Measurements from ENCODE around the gene TMIGD3.

TMIGD3 gene

DNA sequence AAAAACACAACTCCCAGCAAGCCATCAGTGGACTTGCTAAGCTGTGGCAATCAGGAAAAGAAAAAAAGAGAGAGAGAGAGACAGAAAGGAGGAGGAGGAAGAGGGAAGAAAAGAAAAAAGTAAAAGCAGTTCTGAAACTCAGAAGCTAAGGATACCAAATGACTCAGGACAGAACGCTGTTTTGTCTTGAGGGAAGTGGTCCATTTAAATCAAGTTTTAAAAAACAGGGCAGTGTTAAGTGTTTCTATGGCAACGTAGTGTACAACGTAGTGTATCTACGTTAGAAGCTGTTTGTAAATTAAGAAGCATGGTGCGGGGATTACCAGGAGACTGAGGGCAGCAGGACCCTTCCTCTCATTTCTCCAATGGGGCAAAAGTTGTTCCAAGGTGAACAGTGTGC, 5.8 kb downstream of the TMIGD3 start:
- H3K9me3 ChIP-seq (ENCODE audit: insufficient read depth, low read length, severe bottlenecking) = no peaks in the 10 kb centered on the region
- 0 out of 2 replicates have a peak, but pooled peaks cover under 1% of the 10 kb centered on the region for H3K4me1 ChIP-seq (ENCODE audit: insufficient read depth, low read length)

GRCh38 chr1:111496398-111496797, 7.0 kb downstream of the TMIGD3 start:
- Histone ChIP-seq H4K20me1 (ENCODE audit: insufficient read depth, low read length) (no peaks in the 10 kb centered on the region), H3K27me3 (ENCODE audit: insufficient read depth, low read length, poor library complexity) (no peaks in the 10 kb centered on the region), H3K9me3 (ENCODE audit: insufficient read depth, low read length, severe bottlenecking) (no peaks in the 10 kb centered on the region), H3K4me1 (ENCODE audit: insufficient read depth, low read length) (no peaks in the 10 kb centered on the region), H3K27ac (ENCODE audit: low read length) (no peak overlapping the region), H3K4me3 (ENCODE audit: low read depth in 1 of 2, low read length in 2 of 2) (no peak overlapping the region), H3K4me2 (ENCODE audit: insufficient read depth, low read length) (no peak overlapping the region), H3K36me3 (ENCODE audit: insufficient read depth, low read length) (no peaks in the 10 kb centered on the region), H3K79me2 (ENCODE audit: insufficient read depth, low read length) (no peaks in the 10 kb centered on the region), H3K9ac (ENCODE audit: low read depth, low read length) (no peak overlapping the region), H2AFZ (ENCODE audit: low read depth, low read length) (no peak overlapping the region)
- ATAC-seq (ENCODE audit: insufficient read depth, low read depth) = no peak
- DNase-seq = no peak
- no peak for TF ChIP-seq EZH2 (IDR thresholded peaks at IDR 0.05; ENCODE audit: borderline replicate concordance, low read depth, low read length, severe bottlenecking)
- TF ChIP-seq CTCF (IDR thresholded peaks at IDR 0.05; ENCODE audit: borderline replicate concordance, extremely low read depth, low read length, poor library complexity, severe bottlenecking) = no peak

More for the DNA sequence above, 5.8 kb downstream of the TMIGD3 start:
- Histone ChIP-seq H4K20me1 (ENCODE audit: insufficient read depth, low read length) (no peaks in the 10 kb centered on the region), H3K79me2 (ENCODE audit: insufficient read depth, low read length) (no peaks in the 10 kb centered on the region), H3K27me3 (ENCODE audit: insufficient read depth, low read length, poor library complexity) (no peaks in the 10 kb centered on the region), H3K36me3 (ENCODE audit: insufficient read depth, low read length) (no peaks in the 10 kb centered on the region), H3K27ac (ENCODE audit: low read length) (no peak overlapping the region), H2AFZ (ENCODE audit: low read depth, low read length) (no peak overlapping the region), H3K4me2 (ENCODE audit: insufficient read depth, low read length) (no peak overlapping the region), H3K4me3 (ENCODE audit: low read depth in 1 of 2, low read length in 2 of 2) (no peak overlapping the region), H3K9ac (ENCODE audit: low read depth, low read length) (no peak overlapping the region)
- DNase-seq (no peak), ATAC-seq (ENCODE audit: insufficient read depth, low read depth) (no peak)
- TF ChIP-seq EZH2 (IDR thresholded peaks at IDR 0.05; ENCODE audit: borderline replicate concordance, low read depth, low read length, severe bottlenecking) = no peak
- TF ChIP-seq CTCF (IDR thresholded peaks at IDR 0.05; ENCODE audit: borderline replicate concordance, extremely low read depth, low read length, poor library complexity, severe bottlenecking) = no peak

DNA sequence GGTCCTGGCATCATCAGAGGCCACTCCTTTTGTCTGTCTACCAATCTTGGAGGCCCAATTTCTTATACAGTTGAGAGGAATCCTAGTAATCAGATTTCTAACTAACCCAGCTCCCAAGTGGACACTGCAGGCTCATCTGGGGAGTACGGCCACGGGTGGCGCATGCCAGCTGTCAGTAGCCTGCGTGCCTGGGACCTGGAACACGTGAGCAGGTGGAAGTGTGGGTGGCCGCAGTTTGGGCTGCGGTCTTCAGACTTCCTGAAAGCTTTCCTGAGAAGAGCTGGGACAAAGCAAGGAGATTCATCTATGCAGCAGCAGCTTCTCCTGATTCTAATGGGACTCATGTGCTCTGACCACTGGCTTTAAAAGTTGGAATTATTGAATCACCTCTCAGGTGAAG, 12.4 kb downstream of the TMIGD3 start:
- ATAC-seq (ENCODE audit: insufficient read depth, low read depth) (no peak), DNase-seq (no peak)
- Histone ChIP-seq H3K79me2 (ENCODE audit: insufficient read depth, low read length) (no peaks in the 10 kb centered on the region), H3K36me3 (ENCODE audit: insufficient read depth, low read length) (no peaks in the 10 kb centered on the region), H3K4me3 (ENCODE audit: low read depth in 1 of 2, low read length in 2 of 2) (no peak overlapping the region), H3K27me3 (ENCODE audit: insufficient read depth, low read length, poor library complexity) (no peaks in the 10 kb centered on the region), H3K4me2 (ENCODE audit: insufficient read depth, low read length) (no peak overlapping the region), H2AFZ (ENCODE audit: low read depth, low read length) (no peak overlapping the region), H3K27ac (ENCODE audit: low read length) (no peak overlapping the region), H3K9me3 (ENCODE audit: insufficient read depth, low read length, severe bottlenecking) (no peaks in the 10 kb centered on the region), H4K20me1 (ENCODE audit: insufficient read depth, low read length) (no peaks in the 10 kb centered on the region), H3K4me1 (ENCODE audit: insufficient read depth, low read length) (no peaks in the 10 kb centered on the region), H3K9ac (ENCODE audit: low read depth, low read length) (no peak overlapping the region)
- TF ChIP-seq EZH2 (IDR thresholded peaks at IDR 0.05; ENCODE audit: borderline replicate concordance, low read depth, low read length, severe bottlenecking) (no peak), CTCF (IDR thresholded peaks at IDR 0.05; ENCODE audit: borderline replicate concordance, extremely low read depth, low read length, poor library complexity, severe bottlenecking) (no peak)

DNA sequence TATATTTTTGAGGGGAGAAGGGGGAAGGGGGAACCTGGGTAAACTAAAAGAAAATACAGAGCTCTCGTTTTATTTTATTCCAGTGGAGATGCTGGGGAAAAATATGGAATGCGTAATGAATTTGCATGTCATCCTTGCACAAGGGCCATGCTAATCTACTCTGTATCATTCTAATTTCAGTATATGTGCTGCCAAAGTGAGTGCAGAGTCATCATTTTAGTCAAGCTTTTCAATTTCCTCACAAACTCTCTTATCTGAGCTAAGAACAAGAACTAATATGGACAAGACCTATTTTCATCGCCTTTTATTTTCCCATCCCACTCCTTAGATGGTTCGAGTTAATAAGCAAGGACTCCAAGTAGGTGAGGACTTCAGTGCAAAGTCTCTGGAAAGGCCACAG, 13.2 kb downstream of the TMIGD3 start:
- no peaks in the 10 kb centered on the region for H3K36me3 ChIP-seq (ENCODE audit: insufficient read depth, low read length)
- no peak for ATAC-seq (ENCODE audit: insufficient read depth, low read depth)
- H3K9me3 ChIP-seq (ENCODE audit: insufficient read depth, low read length, severe bottlenecking) = no peaks in the 10 kb centered on the region
- no peak overlapping the region for H3K4me3 ChIP-seq (ENCODE audit: low read depth in 1 of 2, low read length in 2 of 2)
- no peak overlapping the region for H3K27ac ChIP-seq (ENCODE audit: low read length)
- H4K20me1 ChIP-seq (ENCODE audit: insufficient read depth, low read length) = no peaks in the 10 kb centered on the region
- no peak overlapping the region for H2AFZ ChIP-seq (ENCODE audit: low read depth, low read length)
- no peak for DNase-seq
- H3K9ac ChIP-seq (ENCODE audit: low read depth, low read length) = no peak overlapping the region
- TF ChIP-seq CTCF (IDR thresholded peaks at IDR 0.05; ENCODE audit: borderline replicate concordance, extremely low read depth, low read length, poor library complexity, severe bottlenecking) (no peak), EZH2 (IDR thresholded peaks at IDR 0.05; ENCODE audit: borderline replicate concordance, low read depth, low read length, severe bottlenecking) (no peak)
- no peaks in the 10 kb centered on the region for H3K27me3 ChIP-seq (ENCODE audit: insufficient read depth, low read length, poor library complexity)
- no peaks in the 10 kb centered on the region for H3K79me2 ChIP-seq (ENCODE audit: insufficient read depth, low read length)
- no peaks in the 10 kb centered on the region for H3K4me1 ChIP-seq (ENCODE audit: insufficient read depth, low read length)
- H3K4me2 ChIP-seq (ENCODE audit: insufficient read depth, low read length) = no peak overlapping the region

Measured in DND-41 (cell line).